ENCODE data around the gene ISLR2.

Gene ISLR2

GRCh38 chr15:74127954-74128784 lies 2.2 kb upstream of the ISLR2 start:
- no peak for DNase-seq (ENCODE audit: low read depth in 1 of 2, low spot score in 1 of 2)

DNA sequence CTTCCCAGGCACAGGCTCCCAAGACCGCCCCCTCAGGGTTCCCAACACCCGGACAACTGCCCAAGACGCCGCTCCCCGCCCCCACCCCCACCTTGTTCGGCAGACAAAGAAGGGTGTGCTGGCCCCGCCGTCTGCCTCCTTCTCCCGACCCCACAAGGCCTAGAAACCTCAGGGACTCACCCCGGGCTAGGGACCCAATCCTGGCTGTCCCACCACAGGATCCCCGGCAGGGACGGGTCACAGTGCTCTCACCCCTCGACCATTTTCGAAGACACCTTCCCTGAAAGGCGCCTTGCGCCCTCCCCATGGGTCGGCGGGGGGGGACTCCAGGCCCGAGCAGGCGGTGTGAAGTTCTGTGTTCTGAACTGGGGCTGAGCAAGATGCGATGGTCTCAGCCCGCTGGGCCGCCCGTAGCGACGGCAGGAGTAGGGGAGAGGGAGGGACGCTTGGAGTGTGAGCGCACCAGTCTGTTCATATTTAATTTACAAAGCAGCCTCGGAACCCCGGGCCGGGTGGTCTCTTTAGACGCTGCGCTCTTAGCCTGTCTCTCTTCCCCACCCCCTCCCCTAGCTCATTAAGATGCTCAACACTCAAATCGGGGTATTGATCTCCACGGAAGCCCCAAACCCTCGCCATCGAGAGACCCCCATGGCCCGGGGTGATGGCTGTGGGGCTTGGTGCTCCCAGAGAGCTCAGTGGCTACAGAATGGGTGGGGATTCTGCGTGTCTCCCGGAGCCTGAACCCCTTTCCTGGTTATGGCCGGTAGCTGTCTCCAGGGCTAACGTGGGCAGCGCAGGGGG lies 1.4 kb upstream of the ISLR2 start:
- no peak for DNase-seq (ENCODE audit: low read depth in 1 of 2, low spot score in 1 of 2)

- no peak for DNase-seq (ENCODE audit: low read depth in 1 of 2, low spot score in 1 of 2)
Observed at GRCh38 chr15:74129586-74130154, 716 bp upstream of the ISLR2 start.

GRCh38 chr15:74130849-74131627 lies 652 bp downstream of the ISLR2 start:
- no peak for DNase-seq (ENCODE audit: low read depth in 1 of 2, low spot score in 1 of 2)

DNA sequence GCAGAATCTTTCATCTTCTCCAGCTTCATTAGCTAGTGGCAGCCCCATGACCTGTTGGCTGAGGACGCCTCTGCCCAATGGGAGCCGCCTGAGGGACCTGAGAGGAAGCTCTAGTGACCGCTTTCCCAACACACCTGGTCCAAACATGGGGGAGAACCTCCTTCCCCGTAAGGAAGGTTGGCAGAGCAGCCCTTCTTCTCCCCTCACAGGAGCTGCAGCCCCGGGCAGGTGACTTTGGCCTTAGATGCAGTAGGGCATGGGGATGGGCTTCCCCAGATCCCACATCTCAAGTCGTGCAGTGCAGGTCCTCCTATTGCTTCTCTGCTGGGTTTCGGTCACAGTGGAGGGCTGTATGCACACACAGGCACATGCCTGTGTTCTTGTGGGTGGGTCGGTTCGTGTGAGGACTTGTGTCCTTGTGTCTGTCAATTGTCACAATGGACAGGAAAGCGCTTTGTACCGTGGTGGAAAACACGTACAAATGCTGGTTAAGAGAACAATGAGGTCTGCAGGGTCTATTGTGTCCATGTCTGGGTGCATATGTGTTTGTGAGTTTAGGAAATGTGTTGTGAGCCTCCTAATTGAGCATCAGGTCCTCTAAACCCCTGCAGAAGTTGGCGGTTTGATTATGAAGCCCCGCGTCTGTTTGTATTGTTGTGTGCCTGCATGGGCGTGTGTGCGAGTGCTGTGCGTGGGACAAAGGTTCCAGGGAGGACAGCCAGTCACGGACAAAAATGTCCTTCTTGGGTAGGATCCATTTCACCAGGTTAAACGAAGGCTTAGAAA lies 1.4 kb downstream of the ISLR2 start:
- no peak for DNase-seq (ENCODE audit: low read depth in 1 of 2, low spot score in 1 of 2)

DNA sequence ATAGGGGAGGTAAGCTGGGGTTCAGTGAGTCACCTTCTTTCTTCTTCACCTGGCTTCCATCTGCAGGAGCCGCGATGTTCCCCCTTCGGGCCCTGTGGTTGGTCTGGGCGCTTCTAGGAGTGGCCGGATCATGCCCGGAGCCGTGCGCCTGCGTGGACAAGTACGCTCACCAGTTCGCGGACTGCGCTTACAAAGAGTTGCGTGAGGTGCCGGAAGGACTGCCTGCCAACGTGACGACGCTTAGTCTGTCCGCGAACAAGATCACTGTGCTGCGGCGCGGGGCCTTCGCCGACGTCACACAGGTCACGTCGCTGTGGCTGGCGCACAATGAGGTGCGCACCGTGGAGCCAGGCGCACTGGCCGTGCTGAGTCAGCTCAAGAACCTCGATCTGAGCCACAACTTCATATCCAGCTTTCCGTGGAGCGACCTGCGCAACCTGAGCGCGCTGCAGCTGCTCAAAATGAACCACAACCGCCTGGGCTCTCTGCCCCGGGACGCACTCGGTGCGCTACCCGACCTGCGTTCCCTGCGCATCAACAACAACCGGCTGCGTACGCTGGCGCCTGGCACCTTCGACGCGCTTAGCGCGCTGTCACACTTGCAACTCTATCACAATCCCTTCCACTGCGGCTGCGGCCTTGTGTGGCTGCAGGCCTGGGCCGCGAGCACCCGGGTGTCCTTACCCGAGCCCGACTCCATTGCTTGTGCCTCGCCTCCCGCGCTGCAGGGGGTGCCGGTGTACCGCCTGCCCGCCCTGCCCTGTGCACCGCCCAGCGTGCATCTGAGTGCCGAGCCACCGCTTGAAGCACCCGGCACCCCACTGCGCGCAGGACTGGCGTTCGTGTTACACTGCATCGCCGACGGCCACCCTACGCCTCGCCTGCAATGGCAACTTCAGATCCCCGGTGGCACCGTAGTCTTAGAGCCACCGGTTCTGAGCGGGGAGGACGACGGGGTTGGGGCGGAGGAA lies 2.6 kb downstream of the ISLR2 start:
- DNase-seq (ENCODE audit: low read depth in 1 of 2, low spot score in 1 of 2), result no peak

DNA sequence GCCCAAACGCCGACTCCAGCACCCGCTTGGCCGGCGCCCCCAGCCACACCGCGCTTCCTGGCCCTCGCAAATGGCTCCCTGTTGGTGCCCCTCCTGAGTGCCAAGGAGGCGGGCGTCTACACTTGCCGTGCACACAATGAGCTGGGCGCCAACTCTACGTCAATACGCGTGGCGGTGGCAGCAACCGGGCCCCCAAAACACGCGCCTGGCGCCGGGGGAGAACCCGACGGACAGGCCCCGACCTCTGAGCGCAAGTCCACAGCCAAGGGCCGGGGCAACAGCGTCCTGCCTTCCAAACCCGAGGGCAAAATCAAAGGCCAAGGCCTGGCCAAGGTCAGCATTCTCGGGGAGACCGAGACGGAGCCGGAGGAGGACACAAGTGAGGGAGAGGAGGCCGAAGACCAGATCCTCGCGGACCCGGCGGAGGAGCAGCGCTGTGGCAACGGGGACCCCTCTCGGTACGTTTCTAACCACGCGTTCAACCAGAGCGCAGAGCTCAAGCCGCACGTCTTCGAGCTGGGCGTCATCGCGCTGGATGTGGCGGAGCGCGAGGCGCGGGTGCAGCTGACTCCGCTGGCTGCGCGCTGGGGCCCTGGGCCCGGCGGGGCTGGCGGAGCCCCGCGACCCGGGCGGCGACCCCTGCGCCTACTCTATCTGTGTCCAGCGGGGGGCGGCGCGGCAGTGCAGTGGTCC lies 3.5 kb downstream of the ISLR2 start:
- DNase-seq (ENCODE audit: low read depth in 1 of 2, low spot score in 1 of 2), result no peak

DNA sequence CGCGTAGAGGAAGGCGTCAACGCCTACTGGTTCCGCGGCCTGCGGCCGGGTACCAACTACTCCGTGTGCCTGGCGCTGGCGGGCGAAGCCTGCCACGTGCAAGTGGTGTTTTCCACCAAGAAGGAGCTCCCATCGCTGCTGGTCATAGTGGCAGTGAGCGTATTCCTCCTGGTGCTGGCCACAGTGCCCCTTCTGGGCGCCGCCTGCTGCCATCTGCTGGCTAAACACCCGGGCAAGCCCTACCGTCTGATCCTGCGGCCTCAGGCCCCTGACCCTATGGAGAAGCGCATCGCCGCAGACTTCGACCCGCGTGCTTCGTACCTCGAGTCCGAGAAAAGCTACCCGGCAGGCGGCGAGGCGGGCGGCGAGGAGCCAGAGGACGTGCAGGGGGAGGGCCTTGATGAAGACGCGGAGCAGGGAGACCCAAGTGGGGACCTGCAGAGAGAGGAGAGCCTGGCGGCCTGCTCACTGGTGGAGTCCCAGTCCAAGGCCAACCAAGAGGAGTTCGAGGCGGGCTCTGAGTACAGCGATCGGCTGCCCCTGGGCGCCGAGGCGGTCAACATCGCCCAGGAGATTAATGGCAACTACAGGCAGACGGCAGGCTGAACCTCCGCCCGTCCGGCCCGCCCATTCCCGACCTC lies 4.1 kb downstream of the ISLR2 start:
- no peak for DNase-seq (ENCODE audit: low read depth in 1 of 2, low spot score in 1 of 2)

- DNase-seq (ENCODE audit: low read depth in 1 of 2, low spot score in 1 of 2), result no peak
Observed at GRCh38 chr15:74135041-74135565, 4.7 kb downstream of the ISLR2 start.

DNA sequence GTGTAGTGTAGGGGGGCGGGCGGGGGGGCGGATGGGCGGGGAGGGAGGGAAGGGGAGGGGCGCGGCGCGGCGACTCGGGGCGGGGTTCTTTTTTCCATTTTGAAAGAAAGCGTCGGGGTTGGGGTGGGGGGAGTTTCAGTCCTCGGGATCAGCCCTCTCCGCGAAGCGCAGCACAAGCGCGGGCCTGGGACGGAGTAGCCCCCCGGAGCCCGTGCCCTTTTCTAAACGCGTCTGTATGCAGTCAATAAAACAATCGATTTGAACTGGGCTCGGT lies 6.1 kb downstream of the ISLR2 start:
- no peak for DNase-seq (ENCODE audit: low read depth in 1 of 2, low spot score in 1 of 2)

- DNase-seq (ENCODE audit: low read depth in 1 of 2, low spot score in 1 of 2), result no peak
Observed at GRCh38 chr15:74136814-74137536, 6.6 kb downstream of the ISLR2 start.

DNA sequence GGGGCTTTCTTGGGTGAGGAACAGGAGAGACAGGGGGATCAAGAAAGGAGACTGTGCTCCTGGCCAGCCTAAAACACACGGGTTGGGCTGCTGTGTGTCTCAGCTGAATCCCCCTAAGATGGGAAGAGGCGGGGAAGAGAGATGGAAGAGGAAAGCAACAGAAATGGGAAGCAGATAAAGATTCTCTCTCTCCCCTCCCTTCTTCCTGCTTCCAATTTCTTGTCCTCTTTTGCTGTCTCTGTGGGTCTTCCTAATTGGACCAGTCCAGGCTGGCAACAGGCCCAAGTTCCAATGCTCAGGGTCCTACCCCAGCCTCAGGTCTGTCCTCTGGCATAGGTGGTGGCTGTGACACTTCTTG lies 7.1 kb downstream of the ISLR2 start:
- DNase-seq (ENCODE audit: low read depth in 1 of 2, low spot score in 1 of 2), result no peak

DNA sequence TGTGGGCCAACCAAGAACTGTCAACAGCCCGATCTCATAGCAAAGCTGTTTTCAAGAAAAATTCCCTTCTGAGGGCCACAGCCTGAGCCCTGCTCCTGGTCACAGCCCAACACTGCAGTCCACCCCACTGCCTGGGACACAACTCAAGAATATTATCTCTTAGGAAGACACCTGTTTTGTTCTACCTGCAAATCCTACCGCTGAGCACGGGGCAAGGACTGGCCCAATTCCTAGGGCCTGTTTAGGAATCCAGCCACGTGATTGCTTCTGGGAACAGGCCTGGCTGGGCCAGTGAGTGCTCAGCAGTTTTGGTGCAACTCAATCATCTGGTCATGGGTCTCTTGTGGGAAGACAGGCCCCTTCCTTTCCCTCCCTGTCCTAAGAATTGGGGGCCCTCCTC lies 8.3 kb downstream of the ISLR2 start:
- no peak for DNase-seq (ENCODE audit: low read depth in 1 of 2, low spot score in 1 of 2)

DNA sequence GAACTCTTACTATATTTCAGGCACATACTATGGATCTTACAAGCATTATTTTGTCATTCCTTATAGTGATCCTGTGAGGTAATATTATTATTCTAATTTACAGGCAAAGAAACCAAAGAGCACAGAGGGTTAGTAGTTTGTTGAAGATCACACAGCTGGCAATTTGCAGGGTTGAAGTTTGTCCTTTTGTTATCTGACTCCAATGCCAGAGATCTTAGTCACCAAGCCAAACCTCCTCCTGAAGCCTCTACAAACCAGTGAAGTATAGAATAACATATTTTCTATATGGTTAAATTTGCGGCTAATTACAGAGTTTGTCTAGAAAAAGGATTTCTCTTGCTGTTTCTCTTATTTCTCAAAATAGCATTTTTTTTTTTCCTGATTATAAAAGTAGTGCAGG lies 11.2 kb downstream of the ISLR2 start:
- DNase-seq (ENCODE audit: low read depth in 1 of 2, low spot score in 1 of 2), result no peak

GRCh38 chr15:74144153-74144775 lies 13.9 kb downstream of the ISLR2 start:
- DNase-seq (ENCODE audit: low read depth in 1 of 2, low spot score in 1 of 2), result no peak

DNA sequence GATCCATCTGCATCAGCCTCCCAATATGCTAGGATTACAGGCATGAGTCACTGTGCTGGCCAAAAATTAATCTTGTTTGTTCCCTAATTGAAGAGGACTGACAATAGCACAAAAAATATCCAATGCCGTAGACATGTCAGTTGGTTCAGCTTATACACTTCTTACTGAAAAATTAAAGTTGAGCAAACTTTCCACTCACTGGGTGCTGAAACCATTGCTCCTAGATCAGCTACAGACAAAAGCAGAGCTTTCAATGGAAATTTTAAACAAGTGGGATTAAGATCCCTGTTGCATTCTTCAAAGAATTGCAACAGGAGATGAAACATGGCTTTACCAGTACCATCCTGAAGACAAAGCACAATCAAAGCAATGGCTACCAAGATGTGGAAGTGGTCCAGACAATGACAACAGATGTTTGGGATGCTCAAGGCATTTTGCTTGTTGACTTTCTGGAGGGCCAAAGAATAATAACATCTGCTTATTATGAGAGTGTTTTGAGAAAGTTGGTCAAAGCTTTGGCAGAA lies 16.0 kb downstream of the ISLR2 start:
- DNase-seq (ENCODE audit: low read depth in 1 of 2, low spot score in 1 of 2), result no peak

DNA sequence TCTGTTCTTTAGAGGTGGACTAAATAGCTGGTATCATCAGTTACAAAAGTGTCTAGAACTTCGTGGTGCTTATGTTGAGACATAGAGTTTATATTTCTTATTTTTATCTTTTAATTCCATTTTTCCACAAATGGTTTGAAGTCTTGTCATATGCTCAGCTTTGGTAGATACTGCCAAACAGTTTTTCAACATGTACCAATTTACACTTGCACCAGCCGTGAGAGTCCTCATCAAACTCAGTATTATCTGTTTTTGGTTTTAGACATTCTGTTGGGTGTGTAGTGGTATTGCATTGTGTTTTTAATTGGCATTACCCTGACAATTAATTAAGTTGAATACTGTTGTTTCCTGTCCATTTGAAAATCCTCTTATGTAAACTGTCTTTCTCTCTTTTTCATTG lies 16.7 kb downstream of the ISLR2 start:
- DNase-seq (ENCODE audit: low read depth in 1 of 2, low spot score in 1 of 2), result no peak

All from activated T-helper 1 cell treated with anti-CD3 and anti-CD28 coated beads, Interleukin-2, amount 50 U/mL, for 16 hours (primary cell).